Neural cell (in vitro differentiated cells): Measurements from ENCODE around the gene FHL2.

Experiments
- EZH2 ChIP-seq: fragments of 200-600, 300-800 bp; shearing (Covaris generic), sonication (generic); IDR thresholded peaks from 2 replicates; pipeline ENCODE4 v1.6.1; 2014; ENCODE audit warnings: antibody characterized with exemption, low read length, borderline replicate concordance, mild to moderate bottlenecking; ENCODE audit not compliant: insufficient read depth, poor library complexity, severe bottlenecking
- MXI1 ChIP-seq: fragments of 450-650 bp; conservative IDR thresholded peaks from 2 replicates; pipeline ENCODE4 v1.6.1; 2014; ENCODE audit warnings: antibody characterized with exemption, mild to moderate bottlenecking; ENCODE audit not compliant: poor library complexity, severe bottlenecking
- POLR2AphosphoS5 ChIP-seq: IDR thresholded peaks from 2 replicates; pipeline ENCODE4 v1.6.1; 2012
- RAD21 ChIP-seq: fragments of 450-650 bp; conservative IDR thresholded peaks from 2 replicates; pipeline ENCODE4 v1.6.1; 2014; ENCODE audit warnings: antibody characterized with exemption, mild to moderate bottlenecking, moderate library complexity
- TAF1 ChIP-seq: IDR thresholded peaks from 2 replicates; pipeline ENCODE4 v1.6.1; 2012; ENCODE audit warnings: low read depth
- TF ChIP-seq, protein P1 (sequence below): fragments of 450-650 bp; IDR thresholded peaks from 2 replicates; pipeline ENCODE4 v1.5.1; 2014; ENCODE audit warnings: antibody characterized with exemption, mild to moderate bottlenecking, moderate library complexity; ENCODE audit not compliant: poor library complexity, severe bottlenecking
- TF ChIP-seq, protein P2 (sequence below): IDR thresholded peaks from 2 replicates; pipeline ENCODE4 v1.6.1; 2012; ENCODE audit warnings: borderline replicate concordance

DNA sequence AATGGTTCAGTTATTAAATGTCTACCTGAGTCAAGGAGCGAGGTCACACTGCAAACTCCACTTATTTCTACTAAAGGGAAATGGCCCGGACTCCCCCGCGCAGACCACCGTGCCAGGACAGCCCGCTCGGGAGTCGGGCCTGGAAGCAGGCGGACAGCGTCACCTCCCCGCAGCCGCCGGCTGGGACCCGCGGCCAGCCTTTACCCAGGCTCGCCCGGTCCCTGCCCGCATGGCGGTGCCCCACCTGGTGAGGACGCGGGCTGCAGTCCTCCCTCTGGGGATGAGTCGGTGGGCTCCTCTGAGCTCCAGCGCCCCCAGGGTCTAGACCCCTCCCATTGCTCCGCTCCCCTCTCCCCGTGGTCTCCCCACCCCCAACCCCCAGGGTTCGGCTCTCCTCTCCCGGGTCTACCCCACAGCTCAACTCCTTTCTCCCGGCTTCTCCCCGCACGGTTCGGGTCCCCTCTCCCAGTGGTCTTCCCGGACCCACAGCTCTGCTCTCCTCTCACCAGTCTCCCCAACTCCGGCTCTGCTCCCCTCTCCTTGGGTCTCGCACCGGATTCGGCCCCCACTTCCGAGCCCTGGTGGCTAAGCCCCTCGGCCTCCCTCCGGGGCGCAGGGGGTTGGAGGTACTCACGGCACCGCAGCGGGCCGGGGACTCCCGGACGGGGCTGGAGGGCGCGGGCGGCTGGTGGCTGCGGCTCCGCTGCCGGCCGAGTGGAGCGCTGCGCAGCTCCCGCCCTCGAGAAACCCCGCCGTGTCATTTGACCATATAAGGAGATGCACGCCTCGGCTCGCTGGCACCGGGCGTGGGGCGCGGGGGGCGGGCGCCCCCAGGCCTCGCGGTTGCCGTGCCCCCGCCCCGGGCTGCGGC lies at the start of gene FHL2:
- TF ChIP-seq, protein P1, sequence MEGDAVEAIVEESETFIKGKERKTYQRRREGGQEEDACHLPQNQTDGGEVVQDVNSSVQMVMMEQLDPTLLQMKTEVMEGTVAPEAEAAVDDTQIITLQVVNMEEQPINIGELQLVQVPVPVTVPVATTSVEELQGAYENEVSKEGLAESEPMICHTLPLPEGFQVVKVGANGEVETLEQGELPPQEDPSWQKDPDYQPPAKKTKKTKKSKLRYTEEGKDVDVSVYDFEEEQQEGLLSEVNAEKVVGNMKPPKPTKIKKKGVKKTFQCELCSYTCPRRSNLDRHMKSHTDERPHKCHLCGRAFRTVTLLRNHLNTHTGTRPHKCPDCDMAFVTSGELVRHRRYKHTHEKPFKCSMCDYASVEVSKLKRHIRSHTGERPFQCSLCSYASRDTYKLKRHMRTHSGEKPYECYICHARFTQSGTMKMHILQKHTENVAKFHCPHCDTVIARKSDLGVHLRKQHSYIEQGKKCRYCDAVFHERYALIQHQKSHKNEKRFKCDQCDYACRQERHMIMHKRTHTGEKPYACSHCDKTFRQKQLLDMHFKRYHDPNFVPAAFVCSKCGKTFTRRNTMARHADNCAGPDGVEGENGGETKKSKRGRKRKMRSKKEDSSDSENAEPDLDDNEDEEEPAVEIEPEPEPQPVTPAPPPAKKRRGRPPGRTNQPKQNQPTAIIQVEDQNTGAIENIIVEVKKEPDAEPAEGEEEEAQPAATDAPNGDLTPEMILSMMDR: peak; percentile 69
- TF ChIP-seq TAF1 (no peak), EZH2 (no peak), POLR2AphosphoS5 (peak; percentile 29), RAD21 (peak; percentile 9), MXI1 (no peak)
- TF ChIP-seq, protein P2, sequence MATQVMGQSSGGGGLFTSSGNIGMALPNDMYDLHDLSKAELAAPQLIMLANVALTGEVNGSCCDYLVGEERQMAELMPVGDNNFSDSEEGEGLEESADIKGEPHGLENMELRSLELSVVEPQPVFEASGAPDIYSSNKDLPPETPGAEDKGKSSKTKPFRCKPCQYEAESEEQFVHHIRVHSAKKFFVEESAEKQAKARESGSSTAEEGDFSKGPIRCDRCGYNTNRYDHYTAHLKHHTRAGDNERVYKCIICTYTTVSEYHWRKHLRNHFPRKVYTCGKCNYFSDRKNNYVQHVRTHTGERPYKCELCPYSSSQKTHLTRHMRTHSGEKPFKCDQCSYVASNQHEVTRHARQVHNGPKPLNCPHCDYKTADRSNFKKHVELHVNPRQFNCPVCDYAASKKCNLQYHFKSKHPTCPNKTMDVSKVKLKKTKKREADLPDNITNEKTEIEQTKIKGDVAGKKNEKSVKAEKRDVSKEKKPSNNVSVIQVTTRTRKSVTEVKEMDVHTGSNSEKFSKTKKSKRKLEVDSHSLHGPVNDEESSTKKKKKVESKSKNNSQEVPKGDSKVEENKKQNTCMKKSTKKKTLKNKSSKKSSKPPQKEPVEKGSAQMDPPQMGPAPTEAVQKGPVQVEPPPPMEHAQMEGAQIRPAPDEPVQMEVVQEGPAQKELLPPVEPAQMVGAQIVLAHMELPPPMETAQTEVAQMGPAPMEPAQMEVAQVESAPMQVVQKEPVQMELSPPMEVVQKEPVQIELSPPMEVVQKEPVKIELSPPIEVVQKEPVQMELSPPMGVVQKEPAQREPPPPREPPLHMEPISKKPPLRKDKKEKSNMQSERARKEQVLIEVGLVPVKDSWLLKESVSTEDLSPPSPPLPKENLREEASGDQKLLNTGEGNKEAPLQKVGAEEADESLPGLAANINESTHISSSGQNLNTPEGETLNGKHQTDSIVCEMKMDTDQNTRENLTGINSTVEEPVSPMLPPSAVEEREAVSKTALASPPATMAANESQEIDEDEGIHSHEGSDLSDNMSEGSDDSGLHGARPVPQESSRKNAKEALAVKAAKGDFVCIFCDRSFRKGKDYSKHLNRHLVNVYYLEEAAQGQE: no peak
